ENCODE results near the gene H2BK1.
A peak's percentile ranks its signal among the peaks of the same experiment; 100 is the strongest.

The H2BK1 gene

DNA sequence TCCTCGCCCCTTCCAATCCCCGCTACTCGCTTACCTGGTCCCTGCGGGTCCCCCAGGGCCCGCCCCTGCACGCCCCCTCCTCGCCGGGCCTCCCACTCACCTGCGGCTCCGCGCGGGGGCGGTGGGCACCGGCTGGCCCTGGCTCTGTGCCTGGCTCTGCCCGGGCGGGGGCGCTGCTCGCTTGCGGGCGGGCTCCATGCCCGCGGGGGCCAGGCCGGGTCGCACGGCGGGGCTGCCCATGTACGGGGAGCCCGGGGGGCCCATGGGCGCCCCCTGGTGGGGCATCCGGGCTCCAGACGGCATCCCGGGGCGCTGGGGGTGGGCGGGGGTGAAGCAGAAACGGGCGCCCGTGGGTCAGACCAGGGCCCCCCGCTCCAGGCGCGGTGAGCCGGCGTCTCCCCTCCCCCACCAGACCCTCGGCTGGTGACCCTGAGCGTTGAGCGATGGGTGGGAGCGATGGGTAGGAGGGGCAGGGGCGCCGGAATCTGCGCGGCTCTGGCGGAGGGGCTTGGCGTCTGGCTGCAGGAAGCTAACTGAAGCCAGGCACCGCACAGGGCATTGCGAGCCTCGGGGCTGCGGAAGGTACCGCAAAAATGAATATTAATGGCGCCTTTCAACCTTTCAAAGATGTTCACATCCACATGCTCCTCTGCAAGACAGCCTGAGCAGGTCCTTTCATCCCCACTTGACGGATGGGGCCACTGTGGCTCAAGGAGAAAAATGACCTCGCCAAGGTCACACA lies 35.2 kb upstream of the H2BK1 start:
- peak; percentile 43 for DNase-seq (ENCODE audit: low read depth)

- no peak for DNase-seq (ENCODE audit: low read depth)
Observed at GRCh38 chr7:151244841-151245346, 34.6 kb upstream of the H2BK1 start.

GRCh38 chr7:151244196-151244840 lies 34.0 kb upstream of the H2BK1 start:
- DNase-seq (ENCODE audit: low read depth) = no peak

DNA sequence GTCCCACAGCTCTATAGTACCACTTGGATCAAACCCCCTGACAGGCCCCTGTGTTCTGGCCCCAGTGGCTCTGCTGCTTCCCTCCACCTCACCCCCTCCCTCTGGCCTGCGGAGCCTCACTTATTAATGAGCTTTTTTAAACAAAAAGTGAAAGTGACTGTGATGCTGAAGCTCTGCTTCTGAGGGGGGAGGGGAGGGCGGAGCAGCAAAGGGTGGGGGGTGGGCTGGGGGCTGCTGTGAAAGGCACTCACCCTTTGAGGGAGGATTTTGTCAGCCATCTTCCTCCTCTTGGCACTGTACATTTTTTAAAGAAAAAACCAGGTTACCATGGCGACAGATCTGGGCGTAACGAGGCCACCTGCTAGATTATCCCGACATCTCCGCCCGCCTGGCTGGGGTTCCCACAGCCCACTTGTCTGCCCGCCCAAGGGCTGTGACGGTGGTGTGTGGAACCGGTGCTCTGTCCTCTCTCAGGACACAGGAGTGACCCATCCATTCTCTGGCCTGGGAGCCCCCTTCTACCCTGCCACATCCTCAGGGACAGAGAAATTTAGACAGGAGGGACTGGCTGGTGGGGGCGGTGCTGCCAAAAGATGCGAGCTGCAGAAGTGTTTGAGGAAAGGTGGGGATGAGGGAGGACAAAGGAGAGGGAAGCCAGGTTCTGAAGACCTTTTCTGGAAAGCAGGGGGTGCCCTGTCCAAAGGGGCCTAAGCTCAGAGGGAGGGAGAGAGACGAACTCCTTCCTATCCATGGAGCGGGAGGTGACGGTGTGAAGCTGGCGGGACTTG lies 33.3 kb upstream of the H2BK1 start:
- no peak for DNase-seq (ENCODE audit: low read depth)

- no peak for DNase-seq (ENCODE audit: low read depth)
Observed at GRCh38 chr7:151243045-151243349, 32.7 kb upstream of the H2BK1 start.

GRCh38 chr7:151242159-151243044 lies 32.1 kb upstream of the H2BK1 start:
- DNase-seq (ENCODE audit: low read depth) = no peak

- DNase-seq (ENCODE audit: low read depth) = no peak
Observed at GRCh38 chr7:151241755-151242096, 31.4 kb upstream of the H2BK1 start.

- DNase-seq (ENCODE audit: low read depth) = no peak
Observed at GRCh38 chr7:151240942-151241754, 30.9 kb upstream of the H2BK1 start.

DNA sequence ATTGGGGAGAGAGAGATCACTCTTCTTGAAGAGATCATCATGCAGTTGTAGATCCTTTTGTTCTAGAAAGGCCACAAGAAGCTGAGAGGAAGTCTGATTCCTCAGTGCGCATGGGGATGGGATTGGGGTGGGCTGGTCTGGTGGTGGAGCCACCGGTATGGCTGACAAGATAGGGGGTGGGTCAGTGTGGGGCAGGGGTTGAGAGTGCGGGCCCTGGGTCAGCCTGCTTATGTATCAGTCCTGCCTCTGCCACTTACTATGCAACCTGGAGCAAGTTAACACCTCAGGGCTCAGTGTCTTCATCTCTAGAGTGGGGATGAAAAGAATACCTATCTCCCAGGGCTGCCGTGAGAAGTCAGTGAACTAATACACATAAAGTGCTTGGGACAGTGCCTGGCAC lies 30.2 kb upstream of the H2BK1 start:
- no peak for DNase-seq (ENCODE audit: low read depth)

GRCh38 chr7:151239837-151240459 lies 29.7 kb upstream of the H2BK1 start:
- no peak for DNase-seq (ENCODE audit: low read depth)

DNA sequence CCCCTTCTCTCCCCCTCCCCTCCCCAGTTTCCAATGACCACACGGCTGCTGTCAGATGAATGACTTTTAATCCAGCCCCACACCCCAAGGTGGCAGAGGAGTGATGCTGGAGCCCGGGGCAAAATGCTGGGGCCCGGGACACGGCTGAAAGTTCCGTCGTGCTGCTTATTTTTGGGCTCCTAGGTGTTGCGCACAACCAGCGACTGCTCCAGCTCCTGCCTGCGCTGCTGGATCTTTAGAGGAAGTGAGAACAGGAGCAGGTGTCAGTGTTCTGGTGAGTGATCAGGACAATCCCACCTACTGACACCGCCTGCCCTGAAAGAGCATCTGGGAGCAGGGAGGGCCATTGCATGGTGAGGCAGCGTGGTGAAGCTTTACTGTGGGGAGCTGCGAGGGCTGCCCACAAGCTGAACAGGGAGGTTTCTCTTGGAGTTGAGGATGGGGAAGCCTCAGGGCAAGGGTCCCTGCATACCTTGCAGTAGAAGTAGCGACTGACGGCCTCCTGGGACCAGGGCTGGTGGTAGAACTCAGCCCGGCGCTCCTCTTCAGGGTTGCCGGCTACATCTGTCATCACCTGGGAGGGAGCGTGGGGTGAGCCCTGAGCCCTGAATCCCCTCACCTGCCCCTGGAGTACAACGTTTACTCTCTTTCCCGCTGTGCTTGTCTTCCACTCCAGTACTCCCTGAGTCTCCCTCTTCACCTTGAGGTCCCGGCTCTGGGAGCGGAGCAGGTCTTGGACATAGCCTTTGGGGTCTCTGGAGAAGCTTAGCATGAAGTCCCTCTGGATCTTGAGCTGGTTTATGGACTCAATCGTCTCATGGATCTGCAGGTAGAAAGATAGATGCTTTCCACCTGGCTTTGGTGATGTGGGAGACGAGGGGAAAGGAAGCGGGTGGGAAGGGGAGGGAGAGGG lies 28.9 kb upstream of the H2BK1 start:
- DNase-seq (ENCODE audit: low read depth) = no peak

DNA sequence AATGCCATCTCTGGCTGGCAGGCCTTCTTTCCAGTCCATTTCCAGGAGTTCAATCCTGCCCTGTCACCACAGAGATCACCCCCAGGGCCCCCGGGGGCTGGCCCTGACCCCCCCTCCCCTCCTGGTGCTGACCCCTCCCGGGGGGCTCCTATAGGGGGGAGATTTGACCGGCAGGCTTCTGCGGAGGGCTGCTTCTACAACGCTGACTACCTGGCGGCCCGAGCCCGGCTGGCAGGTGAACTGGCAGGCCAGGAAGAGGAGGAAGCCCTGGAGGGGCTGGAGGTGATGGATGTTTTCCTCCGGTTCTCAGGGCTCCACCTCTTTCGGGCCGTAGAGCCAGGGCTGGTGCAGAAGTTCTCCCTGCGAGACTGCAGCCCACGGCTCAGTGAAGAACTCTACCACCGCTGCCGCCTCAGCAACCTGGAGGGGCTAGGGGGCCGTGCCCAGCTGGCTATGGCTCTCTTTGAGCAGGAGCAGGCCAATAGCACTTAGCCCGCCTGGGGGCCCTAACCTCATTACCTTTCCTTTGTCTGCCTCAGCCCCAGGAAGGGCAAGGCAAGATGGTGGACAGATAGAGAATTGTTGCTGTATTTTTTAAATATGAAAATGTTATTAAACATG lies 28.0 kb upstream of the H2BK1 start:
- no peak for DNase-seq (ENCODE audit: low read depth)

DNA sequence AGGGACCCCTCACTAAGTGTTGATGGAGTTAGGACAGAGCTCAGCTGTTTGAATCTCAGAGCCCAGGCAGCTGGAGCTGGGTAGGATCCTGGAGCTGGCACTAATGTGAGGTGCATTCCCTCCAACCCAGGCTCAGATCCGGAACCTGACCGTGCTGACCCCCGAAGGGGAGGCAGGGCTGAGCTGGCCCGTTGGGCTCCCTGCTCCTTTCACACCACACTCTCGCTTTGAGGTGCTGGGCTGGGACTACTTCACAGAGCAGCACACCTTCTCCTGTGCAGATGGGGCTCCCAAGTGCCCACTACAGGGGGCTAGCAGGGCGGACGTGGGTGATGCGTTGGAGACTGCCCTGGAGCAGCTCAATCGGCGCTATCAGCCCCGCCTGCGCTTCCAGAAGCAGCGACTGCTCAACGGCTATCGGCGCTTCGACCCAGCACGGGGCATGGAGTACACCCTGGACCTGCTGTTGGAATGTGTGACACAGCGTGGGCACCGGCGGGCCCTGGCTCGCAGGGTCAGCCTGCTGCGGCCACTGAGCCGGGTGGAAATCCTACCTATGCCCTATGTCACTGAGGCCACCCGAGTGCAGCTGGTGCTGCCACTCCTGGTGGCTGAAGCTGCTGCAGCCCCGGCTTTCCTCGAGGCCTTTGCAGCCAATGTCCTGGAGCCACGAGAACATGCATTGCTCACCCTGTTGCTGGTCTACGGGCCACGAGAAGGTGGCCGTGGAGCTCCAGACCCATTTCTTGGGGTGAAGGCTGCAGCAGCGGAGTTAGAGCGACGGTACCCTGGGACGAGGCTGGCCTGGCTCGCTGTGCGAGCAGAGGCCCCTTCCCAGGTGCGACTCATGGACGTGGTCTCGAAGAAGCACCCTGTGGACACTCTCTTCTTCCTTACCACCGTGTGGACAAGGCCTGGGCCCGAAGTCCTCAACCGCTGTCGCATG lies 27.2 kb upstream of the H2BK1 start:
- no peak for DNase-seq (ENCODE audit: low read depth)

GRCh38 chr7:151236406-151236805 lies 26.1 kb upstream of the H2BK1 start:
- no peak for DNase-seq (ENCODE audit: low read depth)

DNA sequence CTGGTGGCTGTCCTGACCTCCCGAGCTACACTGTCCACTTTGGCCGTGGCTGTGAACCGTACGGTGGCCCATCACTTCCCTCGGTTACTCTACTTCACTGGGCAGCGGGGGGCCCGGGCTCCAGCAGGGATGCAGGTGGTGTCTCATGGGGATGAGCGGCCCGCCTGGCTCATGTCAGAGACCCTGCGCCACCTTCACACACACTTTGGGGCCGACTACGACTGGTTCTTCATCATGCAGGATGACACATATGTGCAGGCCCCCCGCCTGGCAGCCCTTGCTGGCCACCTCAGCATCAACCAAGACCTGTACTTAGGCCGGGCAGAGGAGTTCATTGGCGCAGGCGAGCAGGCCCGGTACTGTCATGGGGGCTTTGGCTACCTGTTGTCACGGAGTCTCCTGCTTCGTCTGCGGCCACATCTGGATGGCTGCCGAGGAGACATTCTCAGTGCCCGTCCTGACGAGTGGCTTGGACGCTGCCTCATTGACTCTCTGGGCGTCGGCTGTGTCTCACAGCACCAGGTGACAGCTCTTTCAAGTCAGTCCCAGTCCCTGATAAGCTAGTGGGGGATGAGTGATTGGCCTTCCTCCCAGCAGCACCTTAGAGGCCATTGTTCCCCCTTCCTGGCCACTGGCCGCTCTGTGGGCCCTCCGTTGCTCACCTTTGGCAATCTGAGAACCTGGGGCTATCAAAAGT lies 25.0 kb upstream of the H2BK1 start:
- DNase-seq (ENCODE audit: low read depth) = no peak

- DNase-seq (ENCODE audit: low read depth) = no peak
Observed at GRCh38 chr7:151233804-151234203, 23.5 kb upstream of the H2BK1 start.

DNA sequence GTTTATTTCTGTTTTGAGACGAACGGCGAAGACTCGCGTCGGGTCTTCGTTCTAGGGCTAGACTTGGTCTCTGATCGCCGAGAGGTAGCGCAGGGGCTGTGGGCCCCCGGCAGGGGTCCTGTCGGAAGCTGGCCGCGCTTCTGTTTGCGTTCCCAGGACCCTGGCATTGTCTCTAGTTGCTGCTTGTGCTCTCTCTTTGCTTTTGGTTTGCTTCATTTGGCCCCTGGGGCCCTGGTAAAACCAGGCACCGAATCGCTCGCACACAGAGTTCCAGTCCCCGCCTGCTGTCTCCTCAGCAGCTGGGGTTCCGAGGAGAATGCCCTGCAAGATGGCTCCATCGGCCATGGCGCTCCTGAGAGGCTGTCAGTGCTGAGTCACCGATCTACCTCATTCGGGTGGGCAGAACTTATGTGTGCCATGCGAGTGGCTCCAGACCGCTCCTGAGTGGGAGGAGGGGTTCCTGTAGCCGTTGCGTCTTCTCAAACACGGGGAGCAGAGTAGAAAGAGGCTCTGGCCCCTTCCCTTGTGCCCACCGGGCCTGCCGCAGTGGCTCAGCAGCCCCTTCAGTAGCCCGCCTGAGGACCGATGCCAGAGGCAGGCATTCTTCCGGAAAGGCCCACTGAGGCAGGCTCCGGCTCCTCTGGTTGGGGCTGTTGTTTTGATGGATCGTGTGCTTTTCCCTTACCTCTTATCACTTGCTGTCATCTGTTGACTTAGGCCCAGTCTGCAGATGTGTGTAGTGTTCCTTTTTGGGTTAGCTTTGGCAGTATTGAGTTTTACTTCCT lies 22.8 kb upstream of the H2BK1 start:
- peak; percentile 51 for DNase-seq (ENCODE audit: low read depth)

All from stimulated activated CD8-positive, alpha-beta memory T cell treated with anti-CD3 and anti-CD28 coated beads, Interleukin-7, amount 100 ng/mL, for 24 hours (primary cell).